UCSD-AML1 (cell line): ENCODE results near the gene NBEA.
A peak's percentile ranks its signal among the peaks of the same experiment; 100 is the strongest.
"Not testable (repeated sequence)": the region's sequence is repeated elsewhere in the genome, so short reads cannot be mapped to it uniquely, and the experiment has no call there.

ENCODE experiments used
- DNase-seq: peaks from one replicate; lab custom pipeline; 2025; ENCODE audit not compliant: unreplicated experiment; lab: John Stamatoyannopoulos, UW

NBEA gene

DNA sequence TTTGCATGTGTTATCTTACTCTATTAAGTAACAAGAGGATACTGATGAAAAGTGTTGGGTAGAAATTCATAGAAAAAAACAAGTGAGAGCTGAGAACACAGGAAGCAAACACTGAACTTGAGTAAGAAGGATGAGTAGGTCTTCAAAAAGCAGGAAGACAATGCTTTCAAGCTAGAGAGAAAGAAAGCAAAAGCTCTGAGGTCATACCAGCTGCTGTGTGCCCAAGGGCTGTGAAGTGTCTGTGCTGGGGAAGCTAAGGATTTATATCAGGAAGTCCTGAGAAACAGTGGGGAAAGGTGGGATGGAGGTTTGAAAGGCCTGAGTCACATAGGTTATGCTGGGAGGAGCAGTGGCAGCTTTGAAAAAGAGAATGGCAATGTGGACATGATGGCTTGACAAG is 679.9 kb downstream of the NBEA start:
- DNase-seq = no peak

- no peak for DNase-seq
Observed at GRCh38 chr13:35629026-35629425, 687.0 kb downstream of the NBEA start.

DNA sequence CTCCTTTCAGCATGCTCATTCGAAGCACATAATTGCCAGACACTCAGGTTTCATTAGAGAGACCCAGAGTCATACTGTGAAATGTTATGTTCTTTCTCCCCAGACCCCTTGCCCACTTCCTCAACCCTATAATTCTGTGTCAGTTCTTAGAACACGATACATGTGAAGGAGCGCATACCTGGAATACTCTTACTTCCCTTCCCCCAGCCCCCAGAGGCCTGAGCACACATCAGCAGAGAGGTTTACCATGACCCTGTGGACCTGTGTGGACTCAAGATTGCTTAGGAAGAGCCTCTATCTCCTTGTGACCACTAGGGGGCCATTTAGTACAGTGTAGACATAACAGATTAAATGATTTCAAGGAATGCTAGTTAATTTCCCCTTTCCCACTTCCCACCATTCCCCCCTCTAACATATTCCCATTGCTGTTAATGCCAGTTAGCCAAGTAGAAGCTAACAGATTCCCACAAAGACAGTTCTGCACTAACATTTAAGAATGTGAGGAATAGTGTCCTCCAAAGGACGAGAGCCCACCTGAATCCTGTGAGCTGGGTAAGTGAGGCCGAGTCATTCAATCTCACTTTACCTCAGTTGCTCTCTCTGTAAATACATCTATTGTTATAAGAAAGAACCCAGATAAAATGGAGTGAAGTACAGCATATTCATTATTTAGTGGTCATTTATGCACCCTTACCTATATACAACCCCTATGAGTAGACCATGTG is 688.6 kb downstream of the NBEA start:
- DNase-seq = peak; percentile 9

DNA sequence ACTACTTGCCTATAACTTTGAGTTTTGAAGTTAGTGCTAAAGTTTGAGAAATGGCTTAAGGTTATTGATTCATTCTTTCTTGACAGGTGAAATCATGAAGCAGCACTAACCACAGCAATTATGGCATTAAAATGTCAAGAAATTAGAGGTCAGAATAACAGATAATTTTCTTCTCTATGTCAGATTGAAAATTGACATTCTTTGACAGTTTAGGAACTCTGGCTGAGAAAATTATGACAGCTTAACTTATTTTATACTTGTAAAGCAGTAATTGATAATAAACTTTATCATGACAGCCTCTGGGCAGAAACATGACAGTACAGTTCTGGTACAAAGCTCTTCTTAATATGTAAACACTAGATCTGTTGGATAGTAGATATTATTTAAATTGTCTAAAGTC is 689.6 kb downstream of the NBEA start:
- DNase-seq = no peak

DNA sequence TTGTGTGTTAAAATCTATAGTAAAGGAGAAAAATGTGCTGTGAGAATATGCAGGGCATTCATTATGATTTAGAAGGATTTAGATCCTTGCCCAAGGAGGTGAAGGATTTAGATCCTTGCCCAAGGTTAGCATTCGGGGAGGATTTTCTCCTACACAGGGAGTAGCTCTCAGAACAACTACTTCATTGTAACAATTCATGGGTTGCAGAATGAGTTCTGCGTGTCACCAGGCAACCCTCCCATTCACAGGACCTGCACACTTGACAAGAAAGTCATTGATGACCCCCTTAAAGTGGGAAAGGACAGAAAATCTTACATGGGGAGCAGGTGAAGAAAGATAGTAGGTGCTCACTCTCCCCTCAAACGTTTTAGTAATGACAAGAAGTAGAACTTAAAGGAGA is 701.6 kb downstream of the NBEA start:
- no peak for DNase-seq

DNA sequence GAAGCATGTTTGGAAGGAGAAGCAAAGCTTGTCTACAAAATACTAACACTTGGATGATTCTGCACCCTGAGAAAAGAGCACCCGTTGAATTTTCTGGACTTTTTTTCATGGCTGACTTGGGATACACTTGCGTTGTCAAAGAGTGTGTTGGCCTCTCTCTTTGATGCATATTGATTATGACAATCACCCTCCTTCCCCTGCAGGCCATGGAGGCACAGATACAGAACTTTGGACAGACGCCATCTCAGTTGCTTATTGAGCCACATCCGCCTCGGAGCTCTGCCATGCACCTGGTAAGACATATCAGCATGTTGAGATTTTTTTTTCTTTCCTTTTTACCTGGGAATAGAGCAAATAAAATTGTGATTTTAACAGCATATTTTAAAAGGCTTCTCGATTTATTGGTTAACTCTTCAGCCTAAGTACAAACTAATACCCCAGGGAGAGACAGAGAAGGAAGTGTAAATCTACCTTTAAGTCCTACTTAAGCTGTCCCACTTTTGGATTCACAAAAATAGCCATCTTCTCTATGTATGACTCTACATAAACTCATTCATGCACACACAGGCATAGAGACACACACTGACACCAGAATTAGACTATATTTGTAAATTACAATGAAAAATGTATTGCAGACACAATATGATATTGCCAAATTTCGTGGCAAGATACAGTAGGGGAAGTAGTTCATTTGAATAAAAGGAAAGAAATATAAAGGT is 704.1 kb downstream of the NBEA start:
- no peak for DNase-seq

GRCh38 chr13:35648201-35648600 is 706.1 kb downstream of the NBEA start:
- DNase-seq = no peak

DNA sequence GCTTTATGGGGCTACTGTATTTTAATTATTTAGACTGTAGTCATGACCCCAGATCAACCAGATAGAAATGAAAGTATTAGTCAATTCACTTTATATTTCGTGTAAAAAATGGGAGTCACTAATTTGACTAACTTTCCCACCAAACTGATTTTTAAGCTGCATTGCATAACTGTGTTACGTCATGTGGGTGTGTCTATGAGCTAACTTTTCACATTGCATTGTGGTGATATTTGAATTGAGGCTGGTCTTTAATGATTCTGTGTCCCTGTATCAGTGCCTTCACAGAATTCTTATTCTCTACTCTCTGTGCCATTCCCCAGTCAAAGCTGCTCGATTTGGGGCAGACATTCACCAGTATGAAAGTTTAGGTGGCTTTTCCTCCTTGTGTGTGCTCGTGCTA is 707.1 kb downstream of the NBEA start:
- no peak for DNase-seq

GRCh38 chr13:35659796-35660195 is 717.7 kb downstream of the NBEA start:
- DNase-seq = no peak

GRCh38 chr13:35664747-35665146 is 722.7 kb downstream of the NBEA start:
- no peak for DNase-seq

GRCh38 chr13:35669321-35669720 is 727.3 kb downstream of the NBEA start:
- DNase-seq = no peak

DNA sequence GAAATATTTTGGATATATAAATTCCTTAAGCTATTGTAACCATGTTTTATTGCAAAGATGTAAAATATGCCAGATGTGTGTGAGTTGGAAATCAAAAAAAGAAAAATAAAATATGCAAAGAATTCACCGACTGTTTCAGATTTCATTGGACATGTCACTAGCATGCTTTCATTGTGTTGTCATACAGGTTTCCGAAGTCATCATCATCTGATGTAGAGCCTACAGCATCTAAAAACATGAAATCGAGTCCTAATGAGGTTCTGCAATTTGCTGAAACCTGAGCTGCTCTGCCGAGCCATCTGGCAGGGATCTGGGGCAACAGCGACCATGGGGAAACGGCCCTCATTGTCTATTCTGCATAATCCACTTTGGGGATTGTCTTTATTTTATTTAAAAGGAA is 730.5 kb downstream of the NBEA start:
- no peak for DNase-seq

GRCh38 chr13:35675651-35676050 is 733.6 kb downstream of the NBEA start:
- DNase-seq = no peak

DNA sequence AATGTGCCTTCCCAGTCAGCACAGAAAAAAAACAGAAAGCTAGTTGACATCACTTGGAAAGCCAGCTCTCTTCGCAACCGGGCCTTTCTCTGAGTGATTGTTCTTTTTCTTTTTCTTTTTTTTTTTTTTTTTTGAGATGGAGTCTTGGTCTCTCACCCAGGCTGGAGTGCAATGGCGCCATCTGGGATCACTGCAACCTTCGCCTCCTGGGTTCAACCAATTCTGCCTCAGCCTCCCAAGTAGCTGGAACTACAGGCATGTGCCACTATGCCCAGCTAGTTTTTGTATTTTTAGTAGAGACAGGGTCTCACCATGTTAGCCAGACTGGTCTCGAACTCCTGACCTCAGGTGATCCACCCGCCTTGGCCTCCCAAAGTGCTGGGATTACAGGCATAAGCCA is 735.8 kb downstream of the NBEA start:
- DNase-seq = not testable (repeated sequence)

DNA sequence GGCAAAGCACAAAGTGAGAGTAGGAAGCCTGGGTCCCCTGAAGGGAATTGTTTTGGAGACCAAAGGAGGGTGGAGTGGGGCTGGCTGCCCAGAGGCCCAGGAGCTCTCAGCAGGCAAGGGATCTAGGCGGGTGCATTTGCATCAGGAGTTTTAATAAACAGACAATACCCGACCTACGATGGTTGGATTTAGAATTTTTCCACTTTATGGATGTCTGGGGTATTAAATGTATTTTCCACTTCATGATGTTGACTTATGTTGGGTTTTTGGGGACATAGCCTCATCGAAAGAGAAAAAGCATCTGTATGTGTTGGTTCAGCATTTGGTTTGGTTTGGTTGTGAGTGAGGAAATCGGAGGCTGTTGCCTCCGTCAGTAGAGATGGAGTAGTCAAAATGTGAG is 739.6 kb downstream of the NBEA start:
- no peak for DNase-seq

DNA sequence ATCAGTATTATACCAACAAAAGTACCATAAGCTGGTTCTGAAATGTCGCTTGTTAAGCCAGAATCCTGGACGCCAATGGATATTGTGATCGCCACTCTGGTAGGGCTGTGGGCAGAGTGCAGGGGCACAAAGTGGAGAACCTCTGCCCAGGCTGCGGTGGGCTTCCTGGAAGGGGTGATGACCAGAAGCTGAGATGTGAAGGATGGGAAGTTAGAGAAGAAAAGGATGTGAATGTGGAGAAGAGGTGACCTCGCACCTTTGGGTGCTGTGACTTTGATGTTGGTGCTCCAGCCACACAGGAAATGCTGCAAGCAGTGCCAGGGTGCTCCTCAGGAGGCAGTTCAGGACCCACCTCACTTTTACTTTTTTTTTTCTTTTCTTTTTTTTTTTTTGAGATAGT is 742.4 kb downstream of the NBEA start:
- no peak for DNase-seq

- no peak for DNase-seq
Observed at GRCh38 chr13:35687336-35687735, 745.3 kb downstream of the NBEA start.

- DNase-seq = no peak
Observed at GRCh38 chr13:35690581-35691207, 748.6 kb downstream of the NBEA start.

GRCh38 chr13:35693134-35693784 is 751.2 kb downstream of the NBEA start:
- no peak for DNase-seq

DNA sequence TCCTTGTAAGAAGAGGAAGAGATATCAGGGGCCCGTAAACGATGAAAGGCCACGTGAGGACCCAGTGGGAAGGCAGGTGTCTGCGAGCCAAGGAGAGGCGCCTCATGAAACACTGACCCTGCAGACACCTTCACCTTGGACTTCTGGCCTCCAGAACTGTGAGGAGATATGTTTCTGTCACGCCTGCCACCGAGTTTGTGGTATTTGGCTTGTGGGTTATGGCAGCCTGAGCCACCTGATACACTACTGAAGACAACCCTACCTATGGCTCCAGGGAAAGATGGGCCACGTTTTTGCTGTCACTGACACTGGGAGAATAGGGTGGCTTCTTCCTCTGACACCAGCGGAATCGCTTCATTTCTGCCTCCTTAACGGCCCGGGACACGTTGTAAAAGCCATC is 752.0 kb downstream of the NBEA start:
- no peak for DNase-seq

- DNase-seq = no peak
Observed at GRCh38 chr13:35694549-35695447, 752.7 kb downstream of the NBEA start.
